K562 (cell line): ENCODE data around the gene SCMH1. TPM values are rescaled to one million over a fixed set of nuclear protein-coding genes. Genes with fewer than 3 reads are reported as not detected.

ENCODE experiments used
- ERF ChIP-seq: fragments of 450-650 bp; formaldehyde crosslinking; IDR thresholded peaks from 2 replicates; pipeline ENCODE4 v1.4.0; 2020; ENCODE audit warnings: mild to moderate bottlenecking, mixed read lengths
- ETV1 ChIP-seq: fragments of 450-650 bp; conservative IDR thresholded peaks from 2 replicates; pipeline ENCODE4 v1.6.1; 2016; ENCODE audit warnings: missing genetic modification characterization, control low read depth, low read depth, missing compliant biosample characterization
- GTF2E2 ChIP-seq: fragments of 200-800 bp; sonication (Bioruptor generic); IDR thresholded peaks from 2 replicates; pipeline ENCODE4 v1.6.1; 2016; ENCODE audit warnings: missing genetic modification characterization, missing compliant biosample characterization
- HNRNPLL ChIP-seq: fragments of 200-400 bp; formaldehyde crosslinking; IDR thresholded peaks from 2 replicates; pipeline ENCODE4 v1.6.1; 2017; ENCODE audit warnings: low read length, low read depth, mild to moderate bottlenecking; ENCODE audit not compliant: poor library complexity, severe bottlenecking
- KHSRP ChIP-seq: fragments of 450-650 bp; IDR thresholded peaks from 2 replicates; pipeline ENCODE4 v1.6.1; 2017
- MCM7 ChIP-seq, 2 experiments: fragments of 450-650 bp; IDR thresholded peaks; 2 replicates each; pipeline ENCODE4 v1.6.1; 2016 to 2018
- NRF1 ChIP-seq, 2 experiments: fragments of 450-650 bp; IDR thresholded peaks in 1 of 2; conservative IDR thresholded peaks in 1 of 2; 2 replicates each; pipeline ENCODE4 v1.6.1; 2014; ENCODE audit warnings: mild to moderate bottlenecking in 2 of 2
- PCBP1 ChIP-seq: fragments of 200-400 bp; formaldehyde crosslinking; IDR thresholded peaks from 2 replicates; pipeline ENCODE4 v1.6.1; 2018; ENCODE audit warnings: mild to moderate bottlenecking, low read depth, low read length; ENCODE audit not compliant: poor library complexity, severe bottlenecking
- POLR2AphosphoS2 ChIP-seq: IDR thresholded peaks from 2 replicates; pipeline ENCODE4 v1.6.1; 2012; ENCODE audit warnings: low read length, improper control_type of control experiment
- SPI1 ChIP-seq: IDR thresholded peaks from 2 replicates; pipeline ENCODE4 v1.6.1; 2011; ENCODE audit warnings: low read depth, low read length, control low read depth, borderline replicate concordance
- STAT5B ChIP-seq: fragments of 250-450 bp; sonication (Bioruptor Pico); IDR thresholded peaks from 2 replicates; pipeline ENCODE4 v1.8.0; 2021; ENCODE audit warnings: mild to moderate bottlenecking, inconsistent platforms
- ZKSCAN8 ChIP-seq: fragments of 200-800 bp; sonication (Bioruptor generic); IDR thresholded peaks from 2 replicates; pipeline ENCODE4 v1.6.1; 2016; ENCODE audit warnings: missing genetic modification characterization, missing compliant biosample characterization
- ZNF217 ChIP-seq: sonication (generic); formaldehyde crosslinking; IDR thresholded peaks from 2 replicates; pipeline ENCODE4 v1.8.0; 2022; ENCODE audit warnings: mild to moderate bottlenecking, missing genetic modification reagents
- ZNF79 ChIP-seq: fragments of 250-450 bp; sonication (Bioruptor Pico); IDR thresholded peaks from 2 replicates; pipeline ENCODE4 v1.4.0; 2020; ENCODE audit warnings: low read depth, mild to moderate bottlenecking, moderate library complexity
- polyA plus RNA-seq, 8 experiments: library from polyadenylated mRNA; depleted of rRNA in 4 of 8; stranded (reverse) in 5 of 8; unstranded in 3 of 8; fragments of >200 nt; fragmentation: Nextera tagmentation in 2 of 8; fragmentation: Illumina TruSeq in 1 of 8; extraction: Ambion mirVana in 2 of 8; extraction: Trizol in 1 of 8; gene quantifications; 2 replicates each; pipeline versions ENCODE4 v1.2.1 to v1.2.3, GENCODE V29; 2011 to 2014; ENCODE audit warnings: inconsistent platforms in 1 of 8, missing spikeins in 1 of 8
- total RNA-seq, 7 experiments: library from RNA; depleted of rRNA in 6 of 7; stranded (reverse); fragments of >200 nt in 6 of 7; fragmentation: Illumina TruSeq in 2 of 7; extraction: Trizol in 2 of 7; gene quantifications; 2 replicates each; pipeline versions ENCODE4 v1.2.1 to v1.2.3, GENCODE V29; 2011 to 2021; ENCODE audit warnings: low replicate concordance in 1 of 7
- TF ChIP-seq, protein P1 (sequence below): fragments of 450-650 bp; IDR thresholded peaks from 2 replicates; pipeline ENCODE4 v1.6.1; 2016; ENCODE audit warnings: mild to moderate bottlenecking, moderate library complexity
- TF ChIP-seq, protein P2 (sequence below): IDR thresholded peaks from 2 replicates; pipeline ENCODE4 v1.6.1; 2016; ENCODE audit warnings: missing genetic modification characterization, missing compliant biosample characterization

Gene SCMH1
- total and polyA plus RNA-seq, 9 of the 15 experiments (the other 6 are each of a cell fraction or from before 2014, with no cell fraction given), result 8.5 to 37.0 (median 26.8) TPM

DNA sequence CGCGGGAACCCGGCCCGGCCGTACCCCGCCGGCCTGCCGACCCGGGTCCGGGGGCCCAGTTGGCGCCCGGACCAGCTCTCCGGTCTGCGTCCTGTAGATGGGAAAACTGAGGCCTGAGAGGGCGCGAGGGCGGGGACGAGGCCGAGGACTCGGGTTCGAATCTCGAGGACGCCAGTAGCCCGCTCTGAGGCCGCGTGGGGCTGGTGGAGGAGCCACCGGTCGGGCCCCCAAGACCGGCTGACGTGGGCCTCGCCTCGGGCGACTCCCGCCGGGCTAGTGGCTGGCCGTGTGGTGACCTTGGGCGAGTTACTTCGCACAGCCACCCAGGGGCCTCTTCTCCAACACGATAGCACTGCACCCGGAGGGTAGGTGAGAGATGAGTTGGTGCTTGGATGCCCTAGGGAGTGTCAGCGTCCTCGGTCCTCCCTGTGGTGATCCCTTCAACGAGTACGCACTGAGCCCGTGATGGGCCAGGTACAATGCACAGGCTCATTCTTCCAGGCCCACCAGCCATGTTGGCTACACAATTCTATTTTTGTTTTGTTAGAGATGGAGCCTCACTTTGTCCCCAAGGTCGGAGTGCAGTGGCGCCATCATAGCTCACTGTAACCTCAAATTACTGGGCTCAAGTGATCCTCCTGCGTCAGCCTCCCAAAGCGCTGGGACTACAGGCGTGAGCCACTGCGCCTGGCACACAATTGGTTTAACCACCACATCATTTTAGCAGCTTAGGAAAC lies 404 bp upstream of the SCMH1 start (continued):
- TF ChIP-seq, protein P1, sequence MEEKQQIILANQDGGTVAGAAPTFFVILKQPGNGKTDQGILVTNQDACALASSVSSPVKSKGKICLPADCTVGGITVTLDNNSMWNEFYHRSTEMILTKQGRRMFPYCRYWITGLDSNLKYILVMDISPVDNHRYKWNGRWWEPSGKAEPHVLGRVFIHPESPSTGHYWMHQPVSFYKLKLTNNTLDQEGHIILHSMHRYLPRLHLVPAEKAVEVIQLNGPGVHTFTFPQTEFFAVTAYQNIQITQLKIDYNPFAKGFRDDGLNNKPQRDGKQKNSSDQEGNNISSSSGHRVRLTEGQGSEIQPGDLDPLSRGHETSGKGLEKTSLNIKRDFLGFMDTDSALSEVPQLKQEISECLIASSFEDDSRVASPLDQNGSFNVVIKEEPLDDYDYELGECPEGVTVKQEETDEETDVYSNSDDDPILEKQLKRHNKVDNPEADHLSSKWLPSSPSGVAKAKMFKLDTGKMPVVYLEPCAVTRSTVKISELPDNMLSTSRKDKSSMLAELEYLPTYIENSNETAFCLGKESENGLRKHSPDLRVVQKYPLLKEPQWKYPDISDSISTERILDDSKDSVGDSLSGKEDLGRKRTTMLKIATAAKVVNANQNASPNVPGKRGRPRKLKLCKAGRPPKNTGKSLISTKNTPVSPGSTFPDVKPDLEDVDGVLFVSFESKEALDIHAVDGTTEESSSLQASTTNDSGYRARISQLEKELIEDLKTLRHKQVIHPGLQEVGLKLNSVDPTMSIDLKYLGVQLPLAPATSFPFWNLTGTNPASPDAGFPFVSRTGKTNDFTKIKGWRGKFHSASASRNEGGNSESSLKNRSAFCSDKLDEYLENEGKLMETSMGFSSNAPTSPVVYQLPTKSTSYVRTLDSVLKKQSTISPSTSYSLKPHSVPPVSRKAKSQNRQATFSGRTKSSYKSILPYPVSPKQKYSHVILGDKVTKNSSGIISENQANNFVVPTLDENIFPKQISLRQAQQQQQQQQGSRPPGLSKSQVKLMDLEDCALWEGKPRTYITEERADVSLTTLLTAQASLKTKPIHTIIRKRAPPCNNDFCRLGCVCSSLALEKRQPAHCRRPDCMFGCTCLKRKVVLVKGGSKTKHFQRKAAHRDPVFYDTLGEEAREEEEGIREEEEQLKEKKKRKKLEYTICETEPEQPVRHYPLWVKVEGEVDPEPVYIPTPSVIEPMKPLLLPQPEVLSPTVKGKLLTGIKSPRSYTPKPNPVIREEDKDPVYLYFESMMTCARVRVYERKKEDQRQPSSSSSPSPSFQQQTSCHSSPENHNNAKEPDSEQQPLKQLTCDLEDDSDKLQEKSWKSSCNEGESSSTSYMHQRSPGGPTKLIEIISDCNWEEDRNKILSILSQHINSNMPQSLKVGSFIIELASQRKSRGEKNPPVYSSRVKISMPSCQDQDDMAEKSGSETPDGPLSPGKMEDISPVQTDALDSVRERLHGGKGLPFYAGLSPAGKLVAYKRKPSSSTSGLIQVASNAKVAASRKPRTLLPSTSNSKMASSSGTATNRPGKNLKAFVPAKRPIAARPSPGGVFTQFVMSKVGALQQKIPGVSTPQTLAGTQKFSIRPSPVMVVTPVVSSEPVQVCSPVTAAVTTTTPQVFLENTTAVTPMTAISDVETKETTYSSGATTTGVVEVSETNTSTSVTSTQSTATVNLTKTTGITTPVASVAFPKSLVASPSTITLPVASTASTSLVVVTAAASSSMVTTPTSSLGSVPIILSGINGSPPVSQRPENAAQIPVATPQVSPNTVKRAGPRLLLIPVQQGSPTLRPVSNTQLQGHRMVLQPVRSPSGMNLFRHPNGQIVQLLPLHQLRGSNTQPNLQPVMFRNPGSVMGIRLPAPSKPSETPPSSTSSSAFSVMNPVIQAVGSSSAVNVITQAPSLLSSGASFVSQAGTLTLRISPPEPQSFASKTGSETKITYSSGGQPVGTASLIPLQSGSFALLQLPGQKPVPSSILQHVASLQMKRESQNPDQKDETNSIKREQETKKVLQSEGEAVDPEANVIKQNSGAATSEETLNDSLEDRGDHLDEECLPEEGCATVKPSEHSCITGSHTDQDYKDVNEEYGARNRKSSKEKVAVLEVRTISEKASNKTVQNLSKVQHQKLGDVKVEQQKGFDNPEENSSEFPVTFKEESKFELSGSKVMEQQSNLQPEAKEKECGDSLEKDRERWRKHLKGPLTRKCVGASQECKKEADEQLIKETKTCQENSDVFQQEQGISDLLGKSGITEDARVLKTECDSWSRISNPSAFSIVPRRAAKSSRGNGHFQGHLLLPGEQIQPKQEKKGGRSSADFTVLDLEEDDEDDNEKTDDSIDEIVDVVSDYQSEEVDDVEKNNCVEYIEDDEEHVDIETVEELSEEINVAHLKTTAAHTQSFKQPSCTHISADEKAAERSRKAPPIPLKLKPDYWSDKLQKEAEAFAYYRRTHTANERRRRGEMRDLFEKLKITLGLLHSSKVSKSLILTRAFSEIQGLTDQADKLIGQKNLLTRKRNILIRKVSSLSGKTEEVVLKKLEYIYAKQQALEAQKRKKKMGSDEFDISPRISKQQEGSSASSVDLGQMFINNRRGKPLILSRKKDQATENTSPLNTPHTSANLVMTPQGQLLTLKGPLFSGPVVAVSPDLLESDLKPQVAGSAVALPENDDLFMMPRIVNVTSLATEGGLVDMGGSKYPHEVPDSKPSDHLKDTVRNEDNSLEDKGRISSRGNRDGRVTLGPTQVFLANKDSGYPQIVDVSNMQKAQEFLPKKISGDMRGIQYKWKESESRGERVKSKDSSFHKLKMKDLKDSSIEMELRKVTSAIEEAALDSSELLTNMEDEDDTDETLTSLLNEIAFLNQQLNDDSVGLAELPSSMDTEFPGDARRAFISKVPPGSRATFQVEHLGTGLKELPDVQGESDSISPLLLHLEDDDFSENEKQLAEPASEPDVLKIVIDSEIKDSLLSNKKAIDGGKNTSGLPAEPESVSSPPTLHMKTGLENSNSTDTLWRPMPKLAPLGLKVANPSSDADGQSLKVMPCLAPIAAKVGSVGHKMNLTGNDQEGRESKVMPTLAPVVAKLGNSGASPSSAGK, result peak; percentile 88
- TF ChIP-seq KHSRP, result no peak
- TF ChIP-seq ERF (CRISPR knock-in tag), result peak; percentile 90; the same call in 1 of the 2 replicates
- TF ChIP-seq MCM7 (IDR thresholded peaks at IDR 0.05), result no peak
- TF ChIP-seq, protein P2, sequence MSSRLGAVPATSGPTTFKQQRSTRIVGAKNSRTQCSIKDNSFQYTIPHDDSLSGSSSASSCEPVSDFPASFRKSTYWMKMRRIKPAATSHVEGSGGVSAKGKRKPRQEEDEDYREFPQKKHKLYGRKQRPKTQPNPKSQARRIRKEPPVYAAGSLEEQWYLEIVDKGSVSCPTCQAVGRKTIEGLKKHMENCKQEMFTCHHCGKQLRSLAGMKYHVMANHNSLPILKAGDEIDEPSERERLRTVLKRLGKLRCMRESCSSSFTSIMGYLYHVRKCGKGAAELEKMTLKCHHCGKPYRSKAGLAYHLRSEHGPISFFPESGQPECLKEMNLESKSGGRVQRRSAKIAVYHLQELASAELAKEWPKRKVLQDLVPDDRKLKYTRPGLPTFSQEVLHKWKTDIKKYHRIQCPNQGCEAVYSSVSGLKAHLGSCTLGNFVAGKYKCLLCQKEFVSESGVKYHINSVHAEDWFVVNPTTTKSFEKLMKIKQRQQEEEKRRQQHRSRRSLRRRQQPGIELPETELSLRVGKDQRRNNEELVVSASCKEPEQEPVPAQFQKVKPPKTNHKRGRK (tag), result no peak
- TF ChIP-seq STAT5B (CRISPR knock-in tag), result no peak
- no peak for TF ChIP-seq ZNF217 (CRISPR knock-in tag)
- no peak for TF ChIP-seq SPI1
- no peak for TF ChIP-seq GTF2E2 (tag)
- TF ChIP-seq ZKSCAN8 (CRISPR knock-in tag), result no peak
- TF ChIP-seq POLR2AphosphoS2, result no peak
- no peak for TF ChIP-seq NRF1 (conservative IDR thresholded peaks at IDR 0.05 in 1 of 2, IDR thresholded peaks at IDR 0.05 in 1 of 2)
- TF ChIP-seq ETV1 (tag), result no peak
- no peak for TF ChIP-seq HNRNPLL
- TF ChIP-seq PCBP1, result no peak
- TF ChIP-seq ZNF79 (CRISPR knock-in tag), result no peak
